Ishikawa (cell line): ENCODE data around the gene MRPS18B.

Experiments used
- CEBPB ChIP-seq: IDR thresholded peaks from 2 replicates; pipeline ENCODE4 v1.6.1; 2012
- CREB1 ChIP-seq: IDR thresholded peaks from 2 replicates; pipeline ENCODE4 v1.6.1; 2012; ENCODE audit warnings: low read depth
- EGR1 ChIP-seq: IDR thresholded peaks from 2 replicates; pipeline ENCODE4 v1.6.1; 2012
- EP300 ChIP-seq: IDR thresholded peaks from 2 replicates; pipeline ENCODE4 v1.6.1; 2012; ENCODE audit warnings: borderline replicate concordance
- FOXM1 ChIP-seq: IDR thresholded peaks from 2 replicates; pipeline ENCODE4 v1.6.1; 2012; ENCODE audit warnings: low read depth, borderline replicate concordance
- MAX ChIP-seq: IDR thresholded peaks from 2 replicates; pipeline ENCODE4 v1.6.1; 2012
- NFIC ChIP-seq: IDR thresholded peaks from 2 replicates; pipeline ENCODE4 v1.6.1; 2012
- RAD21 ChIP-seq: IDR thresholded peaks from 2 replicates; pipeline ENCODE4 v1.6.1; 2012; ENCODE audit warnings: low read depth
- REST ChIP-seq: IDR thresholded peaks from 2 replicates; pipeline ENCODE4 v1.6.1; 2012; ENCODE audit warnings: low read depth, mild to moderate bottlenecking
- TAF1 ChIP-seq: IDR thresholded peaks from 2 replicates; pipeline ENCODE4 v1.6.1; 2012; ENCODE audit warnings: low read depth, mild to moderate bottlenecking
- TCF12 ChIP-seq: IDR thresholded peaks from 2 replicates; pipeline ENCODE4 v1.6.1; 2012; ENCODE audit warnings: low read depth
- TEAD4 ChIP-seq: IDR thresholded peaks from 2 replicates; pipeline ENCODE4 v1.6.1; 2012
- USF1 ChIP-seq: IDR thresholded peaks from 2 replicates; pipeline ENCODE4 v1.6.1; 2012
- YY1 ChIP-seq: IDR thresholded peaks from 2 replicates; pipeline ENCODE4 v1.6.1; 2012; ENCODE audit warnings: low read depth
- ZBTB7A ChIP-seq: IDR thresholded peaks from 2 replicates; pipeline ENCODE4 v1.6.1; 2012; ENCODE audit warnings: low read depth

The MRPS18B gene

GRCh38 chr6:30590509-30590908, 27.1 kb upstream of the MRPS18B start:
- no peak for TF ChIP-seq TAF1
- TF ChIP-seq TCF12 = no peak
- no peak for TF ChIP-seq YY1
- no peak for TF ChIP-seq TEAD4
- TF ChIP-seq EP300 = peak; percentile 4; the same call in 1 of the 2 replicates
- TF ChIP-seq CEBPB = no peak

GRCh38 chr6:30591008-30591407, 26.6 kb upstream of the MRPS18B start:
- TF ChIP-seq TEAD4 (peak; percentile 76), REST (no peak), YY1 (no peak), NFIC (peak; percentile 50; the same call in 1 of the 2 replicates), TCF12 (0 out of 2 replicates have a peak, but pooled peaks have one; percentile 26), RAD21 (no peak; the same call in 1 of the 2 replicates), USF1 (no peak), ZBTB7A (no peak)

GRCh38 chr6:30592287-30592686, 25.4 kb upstream of the MRPS18B start:
- no peak for TF ChIP-seq YY1

- TF ChIP-seq EGR1 = peak; percentile 70
- peak; percentile 59 for TF ChIP-seq RAD21
These were observed 20.1 kb upstream of the MRPS18B start for GRCh38 chr6:30597315-30598144.

- TF ChIP-seq REST (no peak), NFIC (no peak), EGR1 (no peak), ZBTB7A (no peak), TCF12 (no peak), FOXM1 (no peak), TEAD4 (no peak), USF1 (no peak), YY1 (no peak), CREB1 (no peak), MAX (no peak), EP300 (no peak), CEBPB (no peak), TAF1 (no peak), RAD21 (no peak)
These were observed 18.6 kb upstream of the MRPS18B start for GRCh38 chr6:30598912-30599624.

GRCh38 chr6:30599625-30600324, 17.9 kb upstream of the MRPS18B start:
- TF ChIP-seq FOXM1 = no peak
- TF ChIP-seq TAF1 = no peak
- TF ChIP-seq USF1 = no peak
- no peak for TF ChIP-seq EGR1
- TF ChIP-seq CREB1 = no peak
- TF ChIP-seq CEBPB = no peak
- TF ChIP-seq NFIC = no peak
- no peak for TF ChIP-seq MAX
- TF ChIP-seq EP300 = no peak
- no peak for TF ChIP-seq ZBTB7A
- TF ChIP-seq TEAD4 = no peak
- TF ChIP-seq YY1 = no peak
- no peak for TF ChIP-seq RAD21
- no peak for TF ChIP-seq TCF12
- TF ChIP-seq REST = no peak
